Stimulated activated CD8-positive, alpha-beta memory T cell treated with anti-CD3 and anti-CD28 coated beads, Interleukin-4, amount 100 ng/mL, for 48 hours (primary cell): Measurements from ENCODE around the gene MIOX.

Source experiments
- DNase-seq: peaks from one replicate; pipeline ENCODE4 v3.0.0-alpha.2; 2020

Gene MIOX

DNA sequence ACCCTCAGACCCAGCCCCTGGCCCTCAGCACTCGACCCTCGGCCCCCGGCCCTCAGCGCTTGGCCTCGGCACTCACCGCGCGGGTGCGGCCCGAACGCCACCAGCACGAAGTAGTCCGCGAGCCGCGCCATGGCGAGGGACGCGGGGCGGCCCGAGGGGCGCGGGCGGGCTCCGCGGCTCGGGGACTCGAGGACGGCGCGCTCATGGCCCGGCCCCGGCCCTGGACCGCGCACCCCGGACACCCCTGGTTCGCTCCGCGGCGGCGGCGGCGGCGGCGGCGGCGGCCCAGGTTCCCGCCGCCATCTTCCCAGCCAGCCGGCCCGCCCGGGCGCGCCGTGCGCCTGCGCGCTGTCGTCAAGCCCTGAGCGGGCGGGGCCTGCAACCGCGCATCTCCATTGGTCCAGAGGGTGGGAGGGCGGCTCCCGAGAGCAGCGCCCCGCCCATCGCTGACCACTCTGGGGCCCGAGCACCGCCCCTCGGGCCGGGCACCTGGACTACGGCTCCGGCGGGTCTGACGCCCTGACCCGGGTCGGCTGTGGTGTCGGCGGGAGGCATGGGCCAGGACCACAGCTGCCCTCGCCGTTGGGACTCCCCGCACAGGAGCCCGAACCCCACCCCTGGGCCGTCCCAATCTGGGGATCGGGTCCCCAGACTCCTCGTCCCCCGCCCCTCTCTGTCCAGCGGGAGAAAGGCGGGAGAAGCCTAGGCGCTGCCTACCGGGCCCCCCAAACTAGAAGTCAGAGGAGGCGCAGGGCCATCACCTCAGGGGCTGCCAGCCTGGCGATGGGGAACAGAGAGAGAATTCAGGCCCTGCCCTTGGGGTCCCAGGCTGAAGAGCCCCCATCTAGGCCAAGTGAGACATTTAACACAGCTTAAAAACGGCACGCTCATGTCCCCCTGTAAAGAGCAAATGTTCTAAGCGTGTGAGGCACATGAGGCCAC is 11.7 kb upstream of the MIOX start, which contains the start of gene SBF1:
SBF1 (minus strand) TSS at position 326 of the 942 bp plus-strand sequence; CDS start at position 131, 195 bp downstream.
- peak; percentile 93 for DNase-seq

GRCh38 chr22:50475652-50476002 is 11.0 kb upstream of the MIOX start:
- no peak for DNase-seq

DNA sequence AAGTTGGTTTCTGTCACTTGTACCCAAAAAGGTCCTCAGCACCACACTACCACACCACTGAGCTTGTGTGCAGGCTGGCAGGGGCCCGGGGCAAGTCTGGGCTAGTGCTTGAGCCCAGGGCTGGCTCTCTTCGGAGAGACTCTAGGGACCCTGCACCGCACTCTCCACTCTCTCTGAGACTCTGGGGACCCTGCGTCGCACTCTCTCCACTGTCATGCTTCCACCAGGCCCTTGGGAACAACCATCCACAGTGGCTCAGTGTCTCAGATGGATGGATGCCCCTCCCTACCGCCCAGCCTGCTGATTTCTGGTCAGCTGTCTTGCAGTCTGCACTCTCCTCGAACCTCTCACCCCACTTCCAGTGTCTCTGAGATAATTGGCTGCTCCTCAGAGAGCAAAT is 9.8 kb upstream of the MIOX start:
- no peak for DNase-seq

GRCh38 chr22:50477923-50478322 is 8.7 kb upstream of the MIOX start:
- no peak for DNase-seq

GRCh38 chr22:50479721-50480120 is 6.9 kb upstream of the MIOX start:
- no peak for DNase-seq

- DNase-seq, result no peak
Observed at GRCh38 chr22:50481045-50481439, 5.6 kb upstream of the MIOX start.

GRCh38 chr22:50481440-50482106 is 5.1 kb upstream of the MIOX start, which contains the start of gene ADM2:
Gene ADM2 (plus strand): TSS chr22:50481543. CDS start chr22:50481848, 305 bp downstream.
- peak; percentile 78 for DNase-seq

- no peak for DNase-seq
Observed at GRCh38 chr22:50482107-50483074, 4.3 kb upstream of the MIOX start.

DNA sequence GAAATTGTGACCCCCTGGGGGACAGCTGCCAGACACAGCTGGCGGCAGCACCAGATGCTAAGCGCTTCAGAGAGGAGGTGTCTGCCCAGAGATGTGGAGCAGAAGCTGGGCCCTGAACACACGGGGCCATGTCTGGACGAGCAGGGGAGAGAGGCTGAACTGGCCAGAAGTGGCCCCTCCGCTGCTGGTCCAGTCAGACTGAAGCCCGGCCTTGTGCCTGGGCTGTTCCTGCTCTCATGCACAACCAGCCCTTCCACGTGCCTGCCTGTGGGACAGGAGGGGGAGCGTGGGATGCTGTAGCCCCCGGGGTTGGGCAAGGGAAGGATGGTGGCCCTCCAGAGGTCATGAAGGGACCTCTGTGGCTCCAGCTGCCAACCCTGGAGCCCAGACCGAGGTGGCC is 3.6 kb upstream of the MIOX start:
- DNase-seq, result no peak

- DNase-seq, result no peak
Observed at GRCh38 chr22:50483556-50483955, 3.1 kb upstream of the MIOX start.

DNA sequence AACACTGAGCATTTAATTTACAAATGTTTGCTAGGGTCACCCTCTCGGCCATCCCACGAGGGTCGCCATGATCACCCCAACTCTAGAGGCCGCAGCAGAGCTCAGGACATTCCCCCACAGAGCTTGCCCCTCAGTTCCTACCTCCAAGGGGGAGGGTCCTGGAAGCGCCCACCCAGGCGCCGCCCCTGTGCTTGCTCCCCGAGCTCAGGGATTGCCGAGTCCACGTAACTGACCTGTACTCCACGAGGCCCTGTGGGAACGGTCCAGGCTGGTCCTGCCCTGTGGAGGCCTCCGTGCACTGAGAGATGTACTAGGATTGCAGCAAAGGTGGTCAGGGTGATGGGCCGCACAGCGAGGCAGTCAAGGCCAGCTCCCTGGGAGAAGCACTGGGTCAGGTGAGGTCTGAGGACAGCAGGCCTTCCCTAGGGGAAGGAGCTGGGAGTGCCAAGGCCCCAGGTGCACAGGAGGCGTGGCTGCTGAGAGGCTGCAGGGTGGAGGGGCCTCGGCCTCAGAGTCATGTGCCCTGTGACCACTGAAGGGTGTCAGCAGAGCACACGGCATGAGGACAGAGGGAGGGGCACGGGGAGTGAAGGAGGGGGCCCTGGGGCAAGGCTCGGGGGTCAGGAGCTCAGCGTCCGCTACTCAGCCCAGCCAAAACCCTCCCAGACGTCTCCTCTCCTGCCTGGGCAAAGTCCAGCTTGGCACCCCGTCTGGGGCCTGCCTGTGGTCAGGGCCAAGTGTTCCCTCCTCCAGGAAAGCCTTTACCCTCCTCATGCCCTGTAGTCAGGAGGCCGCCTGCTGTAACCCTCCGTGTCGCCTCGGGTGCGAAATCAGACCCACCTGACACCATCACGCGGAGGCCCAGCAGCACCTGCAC is 2.4 kb upstream of the MIOX start:
- no peak for DNase-seq

GRCh38 chr22:50485221-50486131 is 1.2 kb upstream of the MIOX start:
- DNase-seq, result no peak

DNA sequence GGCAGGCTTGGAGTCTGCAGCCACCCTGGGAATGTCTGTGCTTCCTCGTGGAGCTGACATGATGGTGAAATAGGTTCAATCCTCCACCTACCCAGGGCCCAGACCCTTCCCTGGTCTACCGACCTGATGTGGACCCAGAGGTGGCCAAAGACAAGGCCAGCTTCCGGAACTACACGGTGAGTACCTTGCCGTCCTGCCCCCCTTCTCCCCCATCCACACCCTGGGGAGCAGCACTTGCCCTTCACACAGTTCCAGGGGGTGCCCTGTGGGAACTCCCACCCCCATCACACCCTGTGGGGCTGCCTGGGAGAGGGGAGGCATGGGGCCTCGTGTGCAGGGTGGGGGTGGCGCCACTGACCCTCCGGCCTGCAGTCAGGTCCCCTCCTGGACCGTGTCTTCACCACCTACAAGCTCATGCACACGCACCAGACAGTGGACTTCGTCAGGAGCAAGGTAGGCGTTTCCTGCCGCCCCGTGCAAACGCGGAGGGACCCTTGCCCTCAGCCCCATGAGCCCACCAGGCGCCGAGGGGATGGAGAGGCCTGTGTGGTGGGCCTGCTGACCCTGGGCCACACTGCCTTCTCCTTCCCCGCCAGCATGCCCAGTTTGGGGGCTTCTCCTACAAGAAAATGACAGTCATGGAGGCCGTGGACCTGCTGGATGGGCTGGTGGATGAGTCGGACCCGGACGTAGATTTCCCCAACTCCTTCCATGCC is 789 bp downstream of the MIOX start:
- no peak for DNase-seq

DNA sequence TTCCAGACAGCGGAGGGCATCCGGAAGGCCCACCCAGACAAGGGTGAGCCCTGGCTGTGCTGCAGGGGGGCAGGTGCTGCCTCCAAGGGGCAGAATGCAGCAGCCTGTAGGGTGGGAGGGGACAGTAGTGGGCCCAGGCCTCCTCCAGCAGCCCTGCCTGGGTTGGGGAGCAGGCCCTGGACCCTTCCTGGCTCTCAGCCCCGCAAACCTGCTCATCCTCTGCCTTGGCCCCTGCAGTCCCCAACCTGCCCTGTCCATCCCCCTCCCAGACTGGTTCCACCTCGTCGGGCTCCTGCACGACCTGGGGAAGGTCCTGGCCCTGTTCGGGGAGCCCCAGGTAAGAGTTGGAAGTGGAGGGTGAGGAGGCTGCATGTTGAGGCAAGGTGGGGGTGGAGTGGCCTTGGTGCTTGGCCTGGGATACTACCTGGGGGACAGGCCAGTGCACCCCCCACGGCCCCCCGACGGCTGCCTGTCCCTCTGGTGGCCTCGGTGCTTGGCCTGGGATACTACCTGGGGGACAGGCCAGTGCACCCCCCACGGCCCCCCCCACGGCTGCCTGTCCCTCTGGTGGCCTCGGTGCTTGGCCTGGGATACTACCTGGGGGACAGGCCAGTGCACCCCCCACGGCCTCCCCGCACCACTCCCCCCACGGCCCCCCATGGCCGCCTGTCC is 1.5 kb downstream of the MIOX start:
- DNase-seq, result no peak

DNA sequence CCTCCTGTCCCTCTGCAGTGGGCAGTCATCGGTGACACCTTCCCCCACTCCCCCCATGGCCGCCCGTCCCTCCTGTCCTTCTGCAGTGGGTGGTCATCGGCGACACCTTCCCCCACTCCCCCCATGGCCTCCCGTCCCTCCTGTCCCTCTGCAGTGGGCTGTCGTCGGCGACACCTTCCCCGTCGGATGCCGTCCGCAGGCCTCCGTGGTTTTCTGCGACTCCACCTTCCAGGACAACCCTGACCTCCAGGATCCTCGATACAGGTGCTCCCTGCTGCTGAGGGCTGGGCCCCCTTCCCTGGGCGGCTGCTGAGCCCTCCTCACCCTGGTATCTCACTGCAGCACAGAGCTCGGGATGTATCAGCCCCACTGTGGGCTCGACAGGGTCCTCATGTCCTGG is 2.2 kb downstream of the MIOX start:
- no peak for DNase-seq

DNA sequence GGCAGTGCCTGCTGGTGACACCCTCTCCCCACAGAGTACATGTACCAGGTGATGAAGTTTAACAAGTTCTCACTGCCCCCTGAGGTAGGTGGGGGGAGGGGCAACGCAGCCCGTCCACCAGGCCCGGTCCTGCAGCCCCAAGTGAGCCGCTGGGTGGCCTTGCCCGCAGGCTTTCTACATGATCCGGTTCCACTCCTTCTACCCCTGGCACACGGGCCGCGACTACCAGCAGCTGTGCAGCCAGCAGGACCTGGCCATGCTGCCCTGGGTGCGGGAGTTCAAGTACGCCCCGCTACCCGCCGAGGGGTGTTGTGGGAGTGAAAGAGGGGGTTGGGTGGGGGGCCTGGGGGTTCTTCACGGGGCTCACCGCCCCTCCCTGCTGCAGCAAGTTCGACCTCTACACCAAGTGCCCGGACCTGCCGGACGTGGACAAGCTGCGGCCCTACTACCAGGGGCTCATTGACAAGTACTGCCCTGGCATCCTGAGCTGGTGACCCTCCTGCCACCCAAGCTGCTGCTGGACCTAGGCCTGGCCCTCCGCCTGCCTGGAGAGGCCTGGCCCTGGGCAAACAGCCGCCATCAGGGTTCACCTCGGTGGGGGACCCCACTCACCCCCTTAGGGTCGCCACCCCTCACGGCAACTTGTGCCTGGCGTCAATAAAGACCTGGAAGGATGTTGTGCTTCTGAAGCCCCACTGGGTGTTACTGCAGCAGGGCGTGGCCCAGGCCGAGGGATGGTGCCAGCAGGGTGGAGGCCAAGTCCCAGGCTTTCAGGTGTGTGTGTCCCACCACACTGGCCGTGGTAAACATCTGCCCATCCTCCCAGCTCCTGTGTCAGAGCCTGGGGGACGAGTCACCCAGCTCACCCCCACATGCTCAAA is 2.9 kb downstream of the MIOX start:
- no peak for DNase-seq

DNA sequence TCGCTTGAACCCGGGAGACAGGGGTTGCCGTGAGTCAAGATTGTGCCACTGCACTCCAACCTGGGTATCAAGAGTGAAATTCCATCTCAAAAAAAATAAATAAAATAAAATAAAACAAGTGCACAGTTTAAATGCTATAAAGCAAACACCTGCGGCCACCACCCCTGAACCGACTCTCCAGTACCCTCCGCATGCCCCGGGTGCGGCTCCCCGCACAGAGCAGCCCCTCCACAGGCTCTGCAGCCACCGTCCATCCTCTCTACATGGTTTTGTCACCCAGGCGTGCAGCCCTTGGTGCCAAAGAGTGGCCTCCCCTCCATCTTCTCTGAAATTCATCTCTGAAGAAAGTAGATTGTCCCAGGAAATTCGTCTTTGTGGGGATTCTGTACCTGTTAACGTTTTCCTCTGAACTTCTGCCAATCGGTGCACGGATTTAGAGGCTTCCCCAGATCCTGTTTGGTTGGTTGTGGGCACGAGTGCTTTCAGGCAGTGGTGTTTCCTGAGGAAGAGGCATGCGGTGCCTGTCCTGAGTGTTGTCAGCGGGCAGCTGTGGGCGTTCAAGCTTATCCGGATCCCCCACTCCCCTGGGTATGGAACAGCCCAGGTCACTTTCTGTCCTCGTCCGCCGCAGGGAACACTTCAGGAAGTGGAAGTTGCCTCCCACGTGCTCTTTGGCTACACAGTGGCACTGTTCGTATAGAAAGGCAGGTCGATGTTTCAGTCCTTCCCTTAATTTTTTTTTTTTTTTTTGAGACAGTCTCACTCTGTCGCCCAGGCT is 4.1 kb downstream of the MIOX start:
- no peak for DNase-seq

- no peak for DNase-seq
Observed at GRCh38 chr22:50497093-50497492, 10.4 kb downstream of the MIOX start.
